Peyer's patch (tissue), 4 donors: ENCODE data around the gene LTB4R.

Experiments used
- CTCF ChIP-seq, 6 experiments: fragments of 450-650 bp in 4 of 6; fragments of 200-600 bp in 2 of 6; sonication (generic) in 1 of 6; IDR thresholded peaks; one replicate each; pipeline ENCODE4 v1.5.1; 2017 to 2019; ENCODE audit warnings: antibody characterized with exemption in 6 of 6, mild to moderate bottlenecking in 3 of 6, moderate library complexity in 1 of 6
- POLR2A ChIP-seq, 2 donors: fragments of 450-650 bp; IDR thresholded peaks; one replicate each; pipeline ENCODE4 v1.5.1; 2017; ENCODE audit warnings: antibody characterized with exemption in 2 of 2, mild to moderate bottlenecking in 2 of 2, moderate library complexity in 2 of 2

GRCh38 chr14:24289649-24290280 is 21.5 kb upstream of the LTB4R start:
- no peak for TF ChIP-seq CTCF (IDR thresholded peaks at IDR 0.05)
- no peak for TF ChIP-seq POLR2A (IDR thresholded peaks at IDR 0.05)
